ENCODE results near the gene ICA1L.

DNA sequence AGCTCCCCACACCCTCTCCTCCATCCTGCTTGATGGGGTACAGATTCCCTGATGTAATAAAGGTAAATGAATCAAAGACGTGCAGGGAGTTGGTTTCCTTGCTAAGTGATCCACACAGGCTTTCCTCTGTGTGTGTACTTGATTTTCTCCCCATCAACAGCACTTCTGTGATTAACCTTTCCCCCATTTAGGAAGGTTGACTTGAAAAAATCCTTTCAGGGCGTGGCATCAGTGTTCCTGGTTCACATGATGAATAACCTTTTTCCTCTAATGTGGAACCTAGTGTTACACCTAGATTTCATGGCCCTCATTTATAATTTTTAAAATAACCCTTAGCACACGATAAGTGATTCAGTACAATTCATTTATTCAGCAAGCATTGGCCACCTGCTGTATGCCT, 115.0 kb downstream of the ICA1L start:
- TF ChIP-seq, protein P1, sequence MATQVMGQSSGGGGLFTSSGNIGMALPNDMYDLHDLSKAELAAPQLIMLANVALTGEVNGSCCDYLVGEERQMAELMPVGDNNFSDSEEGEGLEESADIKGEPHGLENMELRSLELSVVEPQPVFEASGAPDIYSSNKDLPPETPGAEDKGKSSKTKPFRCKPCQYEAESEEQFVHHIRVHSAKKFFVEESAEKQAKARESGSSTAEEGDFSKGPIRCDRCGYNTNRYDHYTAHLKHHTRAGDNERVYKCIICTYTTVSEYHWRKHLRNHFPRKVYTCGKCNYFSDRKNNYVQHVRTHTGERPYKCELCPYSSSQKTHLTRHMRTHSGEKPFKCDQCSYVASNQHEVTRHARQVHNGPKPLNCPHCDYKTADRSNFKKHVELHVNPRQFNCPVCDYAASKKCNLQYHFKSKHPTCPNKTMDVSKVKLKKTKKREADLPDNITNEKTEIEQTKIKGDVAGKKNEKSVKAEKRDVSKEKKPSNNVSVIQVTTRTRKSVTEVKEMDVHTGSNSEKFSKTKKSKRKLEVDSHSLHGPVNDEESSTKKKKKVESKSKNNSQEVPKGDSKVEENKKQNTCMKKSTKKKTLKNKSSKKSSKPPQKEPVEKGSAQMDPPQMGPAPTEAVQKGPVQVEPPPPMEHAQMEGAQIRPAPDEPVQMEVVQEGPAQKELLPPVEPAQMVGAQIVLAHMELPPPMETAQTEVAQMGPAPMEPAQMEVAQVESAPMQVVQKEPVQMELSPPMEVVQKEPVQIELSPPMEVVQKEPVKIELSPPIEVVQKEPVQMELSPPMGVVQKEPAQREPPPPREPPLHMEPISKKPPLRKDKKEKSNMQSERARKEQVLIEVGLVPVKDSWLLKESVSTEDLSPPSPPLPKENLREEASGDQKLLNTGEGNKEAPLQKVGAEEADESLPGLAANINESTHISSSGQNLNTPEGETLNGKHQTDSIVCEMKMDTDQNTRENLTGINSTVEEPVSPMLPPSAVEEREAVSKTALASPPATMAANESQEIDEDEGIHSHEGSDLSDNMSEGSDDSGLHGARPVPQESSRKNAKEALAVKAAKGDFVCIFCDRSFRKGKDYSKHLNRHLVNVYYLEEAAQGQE (IDR thresholded peaks at IDR 0.05; ENCODE audit: insufficient read depth in 1 of 2, low read depth in 2 of 2, low read length in 2 of 2): no peak
- TF ChIP-seq TAF1 (IDR thresholded peaks at IDR 0.05; ENCODE audit: borderline replicate concordance, insufficient read depth, low read length) (no peak), POLR2AphosphoS5 (IDR thresholded peaks at IDR 0.05; ENCODE audit: low read depth, low read length) (no peak), SIN3A (IDR thresholded peaks at IDR 0.05; ENCODE audit: borderline replicate concordance, insufficient read depth, low read length) (no peak)

Measured in PFSK-1 (cell line).